Measurements from ENCODE around the gene CBR3.

The CBR3 gene

DNA sequence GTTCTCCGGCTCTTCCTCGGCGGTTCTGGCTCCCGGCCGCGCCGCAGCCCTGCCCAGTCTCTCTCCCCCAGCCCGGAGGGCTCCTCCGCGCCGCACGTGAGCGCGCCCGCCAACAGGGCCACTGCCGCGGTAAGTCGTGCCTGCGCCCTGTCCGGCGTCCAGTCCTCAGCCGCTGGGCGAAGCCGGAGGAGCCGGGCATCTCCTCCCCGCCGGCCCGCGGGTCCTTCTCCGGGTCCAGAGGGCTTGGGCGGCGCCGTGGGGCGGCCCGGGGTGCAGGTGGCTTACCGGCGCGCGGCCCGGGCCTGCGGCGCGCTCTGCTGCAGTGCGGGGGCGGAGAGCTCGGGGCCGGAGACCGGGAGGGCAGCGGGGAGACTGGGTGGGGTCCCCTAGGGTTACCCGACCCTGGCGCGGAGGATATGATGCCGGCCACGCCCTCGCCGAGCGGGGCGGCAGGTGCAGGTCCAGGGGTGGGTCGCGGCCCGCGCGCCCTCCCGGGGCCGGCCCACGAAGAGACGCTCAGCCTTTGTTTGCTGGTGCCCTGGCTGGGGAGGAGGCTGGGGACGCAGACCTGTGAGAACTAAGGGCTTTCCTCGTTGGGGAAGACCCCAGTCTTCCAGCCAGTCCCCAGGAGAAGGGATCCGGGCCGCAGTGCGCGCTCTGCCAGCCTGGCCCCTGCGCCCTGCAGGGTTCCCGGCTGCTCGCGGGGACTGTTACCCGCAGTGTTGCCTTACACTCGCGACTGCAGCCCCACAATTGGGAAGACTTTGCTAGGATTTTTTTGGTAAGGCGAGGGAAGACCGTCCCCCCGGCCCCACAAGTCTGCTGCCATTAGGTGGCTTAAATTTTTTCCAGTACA, 22.2 kb downstream of the CBR3 start, which contains the start of gene DOP1B:
Gene DOP1B (plus strand): TSS at position 10 of the 856 bp plus-strand sequence. CDS start 7,910 bp downstream, outside the sequence.
- peaks cover 0 to 3% (median 0%) of the 10 kb centered on the region in 11 experiments; a peak in 1 of 22 replicates for H3K9me3 ChIP-seq (replicated peaks in 1 of 11)
- peak within 1 kb of the TSS; percentile 86 to 98 (median 96) for H3K4me3 ChIP-seq
- peaks cover 16 to 26% (median 19%) of the 10 kb centered on the region in 10 experiments for H3K4me1 ChIP-seq
- peak within 1 kb of the TSS; percentile 54 to 87 (median 83); a peak in 21 of 22 replicates for H3K27ac ChIP-seq
- no peak for TF ChIP-seq Cebpa-rat (IDR thresholded peaks at IDR 0.05)
- peak within 1 kb of the TSS; percentile 84 to 93 (median 91) for H3K9ac ChIP-seq
- H3K27me3 ChIP-seq = peaks cover 0 to 8% (median 0%) of the 10 kb centered on the region in 11 experiments; a peak in 3 of 22 replicates
- H4K20me1 ChIP-seq = peaks cover 0 to 20% (median 0%) of the 10 kb centered on the region in 11 experiments; a peak in 4 of 22 replicates
- peak within 1 kb of the TSS; percentile 94 to 99 (median 96) for H3K4me2 ChIP-seq
- H3K36me3 ChIP-seq = no peaks in the 10 kb centered on the region

- no peak overlapping the region for H3K9ac ChIP-seq
- peak overlapping the region in 2 of 11 experiments; percentile 21 to 34; a peak in 3 of 22 replicates for H3K4me2 ChIP-seq
Observed at GRCh38 chr21:36159356-36159921, 24.6 kb downstream of the CBR3 start.

GRCh38 chr21:36160850-36161178, 25.9 kb downstream of the CBR3 start:
- no peak overlapping the region for H3K27ac ChIP-seq
- H3K36me3 ChIP-seq = peaks cover 0 to 8% (median 7%) of the 10 kb centered on the region in 11 experiments; a peak in 13 of 22 replicates
- no peaks in the 10 kb centered on the region for H3K9me3 ChIP-seq (replicated peaks in 1 of 11)
- H3K9ac ChIP-seq = no peak overlapping the region
- TF ChIP-seq Cebpa-rat (IDR thresholded peaks at IDR 0.05) = no peak
- H3K27me3 ChIP-seq = no peaks in the 10 kb centered on the region
- peaks cover 0 to 29% (median 0%) of the 10 kb centered on the region in 11 experiments; a peak in 5 of 22 replicates for H4K20me1 ChIP-seq
- H3K4me2 ChIP-seq = no peak overlapping the region
- H3K4me1 ChIP-seq = peaks cover 17 to 32% (median 22%) of the 10 kb centered on the region in 10 experiments
- H3K4me3 ChIP-seq = no peak overlapping the region

More at GRCh38 chr21:36159356-36159921, 24.6 kb downstream of the CBR3 start:
- Histone ChIP-seq H3K4me1 (peaks cover 22 to 36% (median 26%) of the 10 kb centered on the region in 10 experiments), H3K9me3 (replicated peaks in 1 of 11) (no peaks in the 10 kb centered on the region), H3K4me3 (no peak overlapping the region), H3K27me3 (peaks cover 0 to 8% (median 0%) of the 10 kb centered on the region in 11 experiments; a peak in 3 of 22 replicates), H4K20me1 (peaks cover 0 to 29% (median 0%) of the 10 kb centered on the region in 11 experiments; a peak in 5 of 22 replicates), H3K27ac (no peak overlapping the region), H3K36me3 (no peaks in the 10 kb centered on the region; a peak in 1 of 22 replicates)
- TF ChIP-seq Cebpa-rat (IDR thresholded peaks at IDR 0.05) = no peak

GRCh38 chr21:36162631-36163030, 27.8 kb downstream of the CBR3 start:
- H3K36me3 ChIP-seq = peaks cover 11 to 23% (median 18%) of the 10 kb centered on the region in 11 experiments; a peak in 18 of 22 replicates
- H3K4me3 ChIP-seq = no peak overlapping the region
- H3K27me3 ChIP-seq = no peaks in the 10 kb centered on the region
- no peak overlapping the region for H3K27ac ChIP-seq
- no peak overlapping the region for H3K4me2 ChIP-seq
- peaks cover 0 to 20% (median 0%) of the 10 kb centered on the region in 11 experiments; a peak in 4 of 22 replicates for H4K20me1 ChIP-seq
- H3K9me3 ChIP-seq (replicated peaks in 1 of 11) = no peaks in the 10 kb centered on the region
- TF ChIP-seq Cebpa-rat (IDR thresholded peaks at IDR 0.05) = no peak
- no peak overlapping the region for H3K9ac ChIP-seq
- peaks cover 9 to 26% (median 15%) of the 10 kb centered on the region in 10 experiments for H3K4me1 ChIP-seq

GRCh38 chr21:36163750-36164741, 29.2 kb downstream of the CBR3 start:
- peaks cover 22 to 36% (median 29%) of the 10 kb centered on the region in 11 experiments; a peak in 20 of 22 replicates for H3K36me3 ChIP-seq
- H3K4me3 ChIP-seq = no peak overlapping the region
- H3K9me3 ChIP-seq (replicated peaks in 1 of 11) = no peaks in the 10 kb centered on the region
- H3K4me2 ChIP-seq = peak overlapping the region in 7 of 11 experiments; percentile 2 to 52 (median 37); a peak in 12 of 22 replicates
- no peak overlapping the region for H3K27ac ChIP-seq
- no peak for TF ChIP-seq Cebpa-rat (IDR thresholded peaks at IDR 0.05)
- peaks cover 0 to 8% (median 0%) of the 10 kb centered on the region in 11 experiments; a peak in 3 of 22 replicates for H4K20me1 ChIP-seq
- H3K4me1 ChIP-seq = peaks cover 0 to 17% (median 10%) of the 10 kb centered on the region in 10 experiments; a peak in 15 of 20 replicates
- H3K9ac ChIP-seq = no peak overlapping the region
- H3K27me3 ChIP-seq = no peaks in the 10 kb centered on the region

DNA sequence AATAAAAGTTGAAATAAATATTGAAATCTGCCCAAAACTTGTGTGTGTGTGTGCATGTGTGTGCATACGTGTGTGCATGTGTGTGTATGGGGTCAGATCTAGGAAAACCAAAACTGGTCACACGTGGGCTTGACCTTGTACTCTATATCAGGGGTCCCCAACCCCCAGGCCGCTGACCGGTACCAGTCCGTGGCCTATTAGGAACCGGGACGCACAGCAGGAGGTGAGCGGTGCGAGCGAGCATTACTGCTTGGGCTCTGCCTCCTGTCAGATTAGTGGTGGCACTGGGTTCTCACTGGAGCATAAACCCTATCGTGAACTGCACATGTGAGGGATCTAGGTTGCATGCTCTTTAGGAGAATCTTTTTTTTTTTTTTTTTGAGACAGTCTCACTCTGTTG, 30.5 kb downstream of the CBR3 start:
- Histone ChIP-seq H3K4me2 (no peak overlapping the region), H3K27me3 (no peaks in the 10 kb centered on the region), H4K20me1 (peaks cover 0 to 8% (median 0%) of the 10 kb centered on the region in 11 experiments; a peak in 3 of 22 replicates), H3K4me3 (no peak overlapping the region), H3K4me1 (peaks cover 0 to 24% (median 9%) of the 10 kb centered on the region in 10 experiments; a peak in 15 of 20 replicates), H3K9ac (no peak overlapping the region), H3K9me3 (replicated peaks in 1 of 11) (no peaks in the 10 kb centered on the region), H3K36me3 (peaks cover 33 to 48% (median 38%) of the 10 kb centered on the region in 11 experiments; a peak in 21 of 22 replicates), H3K27ac (no peak overlapping the region)
- no peak for TF ChIP-seq Cebpa-rat (IDR thresholded peaks at IDR 0.05)

DNA sequence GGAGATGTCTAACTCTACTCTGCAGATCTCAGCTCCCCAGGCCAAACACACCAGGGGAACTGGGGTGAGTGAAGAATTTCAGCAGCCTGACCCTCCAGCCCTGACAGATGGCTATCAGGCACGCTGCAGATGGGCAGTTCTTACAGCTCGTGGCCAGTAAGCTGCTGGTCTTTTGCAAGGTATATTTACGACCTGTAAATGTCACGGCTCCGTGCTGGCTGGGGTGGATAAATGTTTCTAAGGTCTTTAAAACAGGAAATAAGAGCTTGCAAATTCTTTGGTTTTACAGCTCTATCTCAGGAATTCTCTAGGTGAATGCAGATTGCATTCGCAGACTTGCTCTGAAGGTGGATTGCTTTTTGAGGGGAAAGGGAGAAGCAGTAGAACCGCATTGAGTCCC, 31.8 kb downstream of the CBR3 start:
- Histone ChIP-seq H3K4me3 (no peak overlapping the region), H3K27ac (no peak overlapping the region), H3K9me3 (replicated peaks in 1 of 11) (no peaks in the 10 kb centered on the region), H3K27me3 (no peaks in the 10 kb centered on the region), H3K4me1 (peaks cover 3 to 33% (median 14%) of the 10 kb centered on the region in 10 experiments; a peak in 17 of 20 replicates), H4K20me1 (peaks cover 0 to 8% (median 0%) of the 10 kb centered on the region in 11 experiments; a peak in 3 of 22 replicates), H3K4me2 (no peak overlapping the region), H3K36me3 (peaks cover 33 to 48% (median 38%) of the 10 kb centered on the region in 11 experiments; a peak in 21 of 22 replicates), H3K9ac (no peak overlapping the region)
- no peak for TF ChIP-seq Cebpa-rat (IDR thresholded peaks at IDR 0.05)

GRCh38 chr21:36167541-36167940, 32.7 kb downstream of the CBR3 start:
- Histone ChIP-seq H3K27ac (no peak overlapping the region), H3K9me3 (replicated peaks in 1 of 11) (no peaks in the 10 kb centered on the region), H4K20me1 (peaks cover 0 to 8% (median 0%) of the 10 kb centered on the region in 11 experiments; a peak in 3 of 22 replicates), H3K27me3 (no peaks in the 10 kb centered on the region), H3K4me3 (no peak overlapping the region), H3K4me2 (no peak overlapping the region), H3K36me3 (peaks cover 33 to 48% (median 38%) of the 10 kb centered on the region in 11 experiments; a peak in 21 of 22 replicates), H3K9ac (no peak overlapping the region), H3K4me1 (peaks cover 6 to 41% (median 21%) of the 10 kb centered on the region in 10 experiments; a peak in 17 of 20 replicates)
- no peak for TF ChIP-seq Cebpa-rat (IDR thresholded peaks at IDR 0.05)

Measured in BLaER1 treated with 17β-estradiol and CSF1 and Interleukin-3, amounts not matched to agents 10 nM and 100 nM (cell line).